ENCODE results near the gene EPO.

DNA sequence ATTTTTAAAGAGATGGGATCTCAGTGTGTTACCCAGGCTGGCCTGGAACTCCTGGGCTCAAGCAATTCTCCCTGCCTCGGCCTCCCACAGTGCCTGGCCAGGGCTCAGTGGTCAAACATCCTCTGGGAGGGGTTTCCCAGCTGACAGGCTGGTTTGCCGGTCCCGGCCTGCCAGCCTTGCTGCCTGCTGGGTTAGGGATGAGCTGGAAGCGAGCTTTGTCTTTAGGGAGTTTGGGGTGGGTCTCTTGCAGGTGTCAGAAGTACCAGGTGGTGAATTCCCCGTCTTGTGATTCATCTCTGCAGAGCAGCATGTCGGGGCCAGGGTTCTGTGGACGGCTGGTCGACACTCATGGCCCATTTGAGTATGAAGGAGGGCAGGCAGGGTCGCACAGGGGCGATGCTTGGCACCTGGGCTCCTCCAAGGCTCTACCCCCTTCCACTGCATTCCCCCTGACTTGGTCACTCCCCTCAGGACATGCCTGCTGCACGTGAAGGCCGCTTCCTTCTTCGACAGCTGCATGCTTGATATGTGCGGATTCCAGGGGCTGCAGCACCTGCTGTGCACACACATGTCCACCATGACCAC is 43.4 kb downstream of the EPO start:
- TF ChIP-seq CTCF (conservative IDR thresholded peaks at IDR 0.05; ENCODE audit: low read length) (no peak), EZH2phosphoT487 (IDR thresholded peaks at IDR 0.05; ENCODE audit: borderline replicate concordance) (no peak)

Data from Loucy (cell line).